ENCODE data around the gene MAGED4B.
"Not testable (repeated sequence)": the region's sequence is repeated elsewhere in the genome, so short reads cannot be mapped to it uniquely, and the experiment has no call there.

Gene MAGED4B, protein sequence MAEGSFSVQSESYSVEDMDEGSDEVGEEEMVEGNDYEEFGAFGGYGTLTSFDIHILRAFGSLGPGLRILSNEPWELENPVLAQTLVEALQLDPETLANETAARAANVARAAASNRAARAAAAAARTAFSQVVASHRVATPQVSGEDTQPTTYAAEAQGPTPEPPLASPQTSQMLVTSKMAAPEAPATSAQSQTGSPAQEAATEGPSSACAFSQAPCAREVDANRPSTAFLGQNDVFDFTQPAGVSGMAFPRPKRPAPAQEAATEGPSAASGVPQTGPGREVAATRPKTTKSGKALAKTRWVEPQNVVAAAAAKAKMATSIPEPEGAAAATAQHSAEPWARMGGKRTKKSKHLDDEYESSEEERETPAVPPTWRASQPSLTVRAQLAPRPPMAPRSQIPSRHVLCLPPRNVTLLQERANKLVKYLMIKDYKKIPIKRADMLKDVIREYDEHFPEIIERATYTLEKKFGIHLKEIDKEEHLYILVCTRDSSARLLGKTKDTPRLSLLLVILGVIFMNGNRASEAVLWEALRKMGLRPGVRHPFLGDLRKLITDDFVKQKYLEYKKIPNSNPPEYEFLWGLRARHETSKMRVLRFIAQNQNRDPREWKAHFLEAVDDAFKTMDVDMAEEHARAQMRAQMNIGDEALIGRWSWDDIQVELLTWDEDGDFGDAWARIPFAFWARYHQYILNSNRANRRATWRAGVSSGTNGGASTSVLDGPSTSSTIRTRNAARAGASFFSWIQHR

GRCh38 chrX:52068666-52069640, at the start of gene MAGED4B:
MAGED4B (minus strand) TSS chrX:52069183; CDS start chrX:52068172, 1,011 bp downstream.
- DNase-seq (ENCODE audit: low read depth in 2 of 2) = not testable (repeated sequence)

DNA sequence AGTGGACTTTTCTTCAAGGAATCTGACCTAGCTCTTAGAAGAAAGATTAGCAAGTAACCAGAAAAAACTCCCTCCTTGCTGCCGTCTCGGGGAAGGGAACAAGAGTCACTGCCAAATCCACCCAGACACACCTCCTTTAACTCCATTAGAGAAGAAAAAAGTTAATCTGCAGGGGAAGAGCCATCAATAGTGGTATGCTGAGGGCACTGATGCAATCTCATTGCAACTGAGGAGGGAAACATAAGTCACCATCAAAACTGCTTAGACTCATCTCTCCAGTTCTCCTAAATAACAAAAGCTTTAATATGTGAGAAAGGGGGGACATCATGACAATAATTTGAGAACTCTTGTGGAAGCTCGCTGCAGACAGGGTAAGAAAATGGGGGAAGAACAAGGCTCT, 49.3 kb upstream of the MAGED4B start:
- no peak for DNase-seq (ENCODE audit: low read depth in 2 of 2)

DNA sequence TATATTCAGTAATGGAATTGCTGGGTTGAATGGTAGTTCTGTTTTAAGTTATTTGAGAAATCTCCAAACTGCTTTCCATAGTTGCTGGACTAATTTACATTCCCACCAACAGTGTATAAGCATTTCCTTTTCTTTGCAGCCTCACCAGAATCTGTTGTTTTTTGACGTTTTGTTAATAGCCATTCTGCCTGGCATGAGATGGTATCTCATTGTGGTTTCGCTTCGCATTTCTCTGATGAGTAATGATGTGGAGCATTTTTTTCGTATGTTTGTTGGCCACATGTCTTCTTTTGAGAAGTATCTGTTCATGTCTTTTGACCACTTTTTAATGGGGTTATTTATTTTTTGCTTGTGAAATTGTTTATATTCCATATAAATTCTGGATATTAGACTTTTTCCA, 13.6 kb upstream of the MAGED4B start:
- no peak for DNase-seq (ENCODE audit: low read depth in 2 of 2)

DNA sequence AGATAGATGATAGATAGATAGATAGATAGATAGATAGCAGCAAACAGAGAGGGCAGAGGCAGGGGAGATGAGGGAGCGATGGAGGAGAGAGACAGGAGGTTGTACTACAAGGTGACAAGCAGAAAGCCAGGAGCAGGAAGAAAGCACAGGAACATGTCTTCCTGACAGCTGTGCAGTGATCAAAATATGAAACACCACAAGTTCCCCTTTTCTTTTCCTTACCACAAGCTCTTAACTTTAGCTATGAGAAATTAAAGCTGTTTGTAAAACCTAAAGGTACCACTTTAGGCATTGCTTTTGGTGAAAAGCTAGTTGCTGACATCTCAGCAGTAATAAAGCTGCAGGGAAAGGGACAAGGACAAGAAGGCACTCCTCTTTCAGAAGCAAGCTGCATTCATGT, 9.1 kb upstream of the MAGED4B start:
- DNase-seq (ENCODE audit: low read depth in 2 of 2) = no peak

GRCh38 chrX:52042288-52042687, 26.7 kb downstream of the MAGED4B start:
- DNase-seq (ENCODE audit: low read depth in 2 of 2) = not testable (repeated sequence)

DNA sequence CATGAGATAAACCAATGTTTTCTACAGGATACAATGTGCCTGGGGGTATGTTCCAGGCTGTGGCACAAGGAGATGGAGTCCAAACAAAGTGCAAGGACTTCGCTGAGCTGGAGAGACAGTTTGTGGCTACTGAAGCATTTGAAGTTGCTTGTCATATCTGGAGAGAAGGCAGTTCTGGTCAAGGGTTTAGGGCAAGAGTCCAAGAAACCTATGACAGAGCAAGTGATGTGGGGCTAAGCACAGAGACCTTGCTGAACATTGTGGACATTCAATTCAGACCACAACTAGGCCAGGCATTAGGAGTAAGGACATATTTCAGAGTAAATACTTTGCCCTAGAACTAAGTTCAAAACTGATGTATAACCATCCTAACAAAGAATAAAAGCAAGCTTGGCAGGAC, 34.8 kb downstream of the MAGED4B start:
- no peak for DNase-seq (ENCODE audit: low read depth in 2 of 2)

- no peak for DNase-seq (ENCODE audit: low read depth in 2 of 2)
Measured at GRCh38 chrX:52031371-52031770, 37.6 kb downstream of the MAGED4B start.

DNA sequence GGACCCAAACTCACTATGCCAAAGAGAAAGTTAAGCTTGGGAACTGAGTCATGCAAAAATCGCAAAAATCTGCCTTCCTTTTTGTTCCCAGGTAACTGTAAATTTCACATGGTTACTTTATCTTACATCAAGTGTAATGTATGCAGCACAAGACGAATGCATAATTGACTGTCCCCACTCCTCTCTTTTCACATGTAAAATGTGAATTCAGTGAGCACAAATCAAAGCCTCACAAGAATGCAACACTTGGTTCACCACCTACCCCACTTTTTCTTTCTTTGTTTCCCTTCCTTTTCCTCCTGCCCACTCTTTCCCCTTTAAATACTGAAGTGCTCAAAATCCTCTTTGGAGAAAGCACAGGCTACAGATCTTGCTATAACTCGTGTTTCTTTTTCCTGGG, 53.2 kb downstream of the MAGED4B start:
- DNase-seq (ENCODE audit: low read depth in 2 of 2) = no peak

Data from stimulated activated CD4-positive, alpha-beta T cell treated with anti-CD3 and anti-CD28 coated beads, Interleukin-1b, Interleukin-23, amount 100 ng/mL, for 4 hours (primary cell).